AG09319 (cell line): Measurements from ENCODE around the gene RIPK3.

ENCODE experiments used
- DNase-seq: peaks from one replicate; pipeline ENCODE4 v3.0.0-alpha.2; 2010; ENCODE audit warnings: low read depth; ENCODE audit errors: extremely low read depth
- TF ChIP-seq, protein P1 (sequence below): IDR thresholded peaks from 2 replicates; pipeline ENCODE4 v1.5.1; 2011; ENCODE audit warnings: low read depth, mild to moderate bottlenecking, inconsistent platforms, low read length, moderate library complexity

RIPK3 gene

GRCh38 chr14:24296341-24297157 lies 43.2 kb downstream of the RIPK3 start:
- TF ChIP-seq, protein P1, sequence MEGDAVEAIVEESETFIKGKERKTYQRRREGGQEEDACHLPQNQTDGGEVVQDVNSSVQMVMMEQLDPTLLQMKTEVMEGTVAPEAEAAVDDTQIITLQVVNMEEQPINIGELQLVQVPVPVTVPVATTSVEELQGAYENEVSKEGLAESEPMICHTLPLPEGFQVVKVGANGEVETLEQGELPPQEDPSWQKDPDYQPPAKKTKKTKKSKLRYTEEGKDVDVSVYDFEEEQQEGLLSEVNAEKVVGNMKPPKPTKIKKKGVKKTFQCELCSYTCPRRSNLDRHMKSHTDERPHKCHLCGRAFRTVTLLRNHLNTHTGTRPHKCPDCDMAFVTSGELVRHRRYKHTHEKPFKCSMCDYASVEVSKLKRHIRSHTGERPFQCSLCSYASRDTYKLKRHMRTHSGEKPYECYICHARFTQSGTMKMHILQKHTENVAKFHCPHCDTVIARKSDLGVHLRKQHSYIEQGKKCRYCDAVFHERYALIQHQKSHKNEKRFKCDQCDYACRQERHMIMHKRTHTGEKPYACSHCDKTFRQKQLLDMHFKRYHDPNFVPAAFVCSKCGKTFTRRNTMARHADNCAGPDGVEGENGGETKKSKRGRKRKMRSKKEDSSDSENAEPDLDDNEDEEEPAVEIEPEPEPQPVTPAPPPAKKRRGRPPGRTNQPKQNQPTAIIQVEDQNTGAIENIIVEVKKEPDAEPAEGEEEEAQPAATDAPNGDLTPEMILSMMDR, result peak; percentile 79
- DNase-seq, result peak; percentile 68

- DNase-seq, result no peak
- TF ChIP-seq, protein P1, result no peak
These were observed 46.3 kb downstream of the RIPK3 start for GRCh38 chr14:24293525-24293924.

DNA sequence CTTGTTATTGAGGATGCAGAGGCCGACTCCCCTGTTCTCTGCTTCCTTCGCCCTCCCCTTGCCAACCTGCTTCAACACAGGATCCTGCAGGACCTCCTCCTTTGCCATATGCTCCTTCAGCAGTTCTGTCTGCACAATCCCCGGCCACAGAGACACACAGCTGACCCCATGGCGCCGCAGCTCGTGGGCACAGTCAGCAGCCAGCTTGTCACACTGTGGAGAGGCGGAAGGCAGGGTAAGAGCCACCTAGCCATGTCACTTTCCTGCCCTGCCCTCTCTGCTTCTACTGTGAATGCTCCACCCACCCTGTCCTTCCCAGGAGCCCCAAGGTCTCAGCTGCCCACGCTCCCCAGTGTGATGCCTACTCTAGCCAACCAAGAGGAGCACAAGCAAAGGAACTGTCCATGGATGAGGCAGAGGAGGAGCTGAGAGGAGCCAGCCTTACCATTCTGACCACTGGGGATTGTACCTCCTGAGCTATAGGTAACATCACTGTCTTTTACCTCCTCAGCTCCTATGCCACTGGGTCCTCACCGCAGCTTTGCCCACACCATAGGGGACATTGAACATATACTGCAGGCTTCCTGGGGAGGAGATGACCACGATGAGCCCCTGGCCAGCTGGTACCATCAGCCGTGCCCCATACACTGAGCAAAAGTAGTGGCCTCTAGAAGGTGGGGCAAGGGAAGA lies 47.5 kb downstream of the RIPK3 start:
- DNase-seq, result no peak
- TF ChIP-seq, protein P1, result no peak

GRCh38 chr14:24291446-24292117 lies 48.2 kb downstream of the RIPK3 start:
- no peak for DNase-seq

DNA sequence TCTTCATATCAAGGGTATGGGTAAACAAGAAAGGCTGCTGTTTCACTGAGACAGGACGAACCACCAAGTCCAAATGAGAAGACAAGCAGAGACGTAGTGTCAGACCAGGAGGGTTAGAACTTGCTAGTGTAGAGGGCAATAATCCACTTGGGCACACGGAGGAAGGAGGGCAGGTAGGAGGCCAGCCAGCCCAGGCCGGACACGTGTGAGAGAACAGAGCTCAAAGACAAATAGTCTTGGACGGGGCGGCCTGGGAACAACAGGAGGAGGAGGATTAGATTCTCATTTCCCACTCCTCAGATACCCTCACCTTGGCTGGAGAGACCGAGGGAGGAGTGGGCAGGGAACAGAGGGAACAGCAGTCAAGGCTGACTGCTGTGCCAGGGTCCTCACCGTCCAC lies 49.0 kb downstream of the RIPK3 start:
- DNase-seq, result no peak
- TF ChIP-seq, protein P1, result no peak

More at GRCh38 chr14:24291446-24292117, 48.2 kb downstream of the RIPK3 start:
- TF ChIP-seq, protein P1, result no peak

DNA sequence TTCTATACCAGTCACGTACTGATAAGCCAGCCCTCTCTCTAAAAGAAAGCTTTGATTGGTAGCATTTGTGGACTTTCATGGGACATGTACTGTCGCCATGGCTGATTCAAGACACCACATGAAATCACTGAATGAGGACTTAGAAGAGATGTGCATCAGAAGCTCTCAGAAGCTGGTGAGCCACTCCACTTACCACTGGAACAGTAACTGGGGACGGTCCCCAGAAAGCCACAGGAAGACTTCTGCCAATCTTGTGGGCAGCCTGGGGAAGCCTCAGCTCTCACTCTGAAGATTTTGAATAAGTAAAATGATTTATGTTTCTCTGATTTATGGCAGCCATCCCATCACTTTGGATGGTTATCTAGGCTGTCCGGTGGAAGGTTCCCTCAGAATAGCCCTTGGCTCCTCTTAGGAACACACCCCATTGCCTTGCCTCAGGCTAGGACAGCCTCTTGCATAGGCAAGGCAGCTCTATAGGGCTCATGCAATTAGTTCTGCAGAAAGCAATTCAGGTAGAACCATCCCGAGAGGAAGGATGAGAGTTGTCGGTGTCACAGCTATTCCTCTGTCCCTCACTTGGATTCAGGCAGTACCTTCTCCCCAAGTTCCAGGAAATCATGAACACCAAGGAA lies 50.0 kb downstream of the RIPK3 start:
- DNase-seq, result no peak
- TF ChIP-seq, protein P1, result no peak
